Adipocyte (in vitro differentiated cells): ENCODE measurements around the gene PLPP1.

ENCODE experiments used
- DNase-seq: peaks from one replicate; pipeline ENCODE4 v3.0.0-alpha.2; 2015; ENCODE audit warnings: low read depth
- H3K27me3 ChIP-seq: replicated peaks from 2 replicates; pipeline ENCODE4 v1.7.0; 2013; ENCODE audit warnings: mild to moderate bottlenecking, low read length, moderate library complexity; ENCODE audit not compliant: control insufficient read depth, insufficient read depth
- H3K36me3 ChIP-seq: 2 replicates; pipeline ENCODE4 v1.7.0; 2013; ENCODE audit warnings: low read length, mild to moderate bottlenecking, moderate library complexity; ENCODE audit not compliant: control insufficient read depth, insufficient read depth, severe bottlenecking
- H3K4me1 ChIP-seq: 2 replicates; pipeline ENCODE4 v1.7.0; 2013; ENCODE audit warnings: mild to moderate bottlenecking, low read length, moderate library complexity; ENCODE audit not compliant: control insufficient read depth, insufficient read depth
- H3K4me3 ChIP-seq: 2 replicates; pipeline ENCODE4 v1.7.0; 2013; ENCODE audit warnings: mild to moderate bottlenecking, low read length, moderate library complexity
- H3K9ac ChIP-seq: 2 replicates; pipeline ENCODE4 v1.7.0; 2013; ENCODE audit warnings: mild to moderate bottlenecking, low read length, moderate library complexity
- H3K9me3 ChIP-seq: 2 replicates; pipeline ENCODE4 v1.7.0; 2013; ENCODE audit warnings: mild to moderate bottlenecking, low read length, moderate library complexity; ENCODE audit not compliant: control insufficient read depth

The PLPP1 gene

GRCh38 chr5:55570026-55570425, 35.3 kb upstream of the PLPP1 start:
- no peaks in the 10 kb centered on the region for H3K27me3 ChIP-seq
- peak; percentile 82 for DNase-seq
- no peaks in the 10 kb centered on the region for H3K9me3 ChIP-seq
- peak overlapping the region; percentile 77 for H3K4me3 ChIP-seq
- peak overlapping the region; percentile 91 for H3K9ac ChIP-seq
- no peaks in the 10 kb centered on the region for H3K36me3 ChIP-seq
- H3K4me1 ChIP-seq = peaks cover 26% of the 10 kb centered on the region

GRCh38 chr5:55569513-55569865, 34.7 kb upstream of the PLPP1 start:
- Histone ChIP-seq H3K9ac (peak overlapping the region; percentile 91), H3K36me3 (no peaks in the 10 kb centered on the region), H3K27me3 (no peaks in the 10 kb centered on the region), H3K4me1 (peaks cover 26% of the 10 kb centered on the region), H3K9me3 (no peaks in the 10 kb centered on the region), H3K4me3 (peak overlapping the region; percentile 77)
- DNase-seq = no peak

DNA sequence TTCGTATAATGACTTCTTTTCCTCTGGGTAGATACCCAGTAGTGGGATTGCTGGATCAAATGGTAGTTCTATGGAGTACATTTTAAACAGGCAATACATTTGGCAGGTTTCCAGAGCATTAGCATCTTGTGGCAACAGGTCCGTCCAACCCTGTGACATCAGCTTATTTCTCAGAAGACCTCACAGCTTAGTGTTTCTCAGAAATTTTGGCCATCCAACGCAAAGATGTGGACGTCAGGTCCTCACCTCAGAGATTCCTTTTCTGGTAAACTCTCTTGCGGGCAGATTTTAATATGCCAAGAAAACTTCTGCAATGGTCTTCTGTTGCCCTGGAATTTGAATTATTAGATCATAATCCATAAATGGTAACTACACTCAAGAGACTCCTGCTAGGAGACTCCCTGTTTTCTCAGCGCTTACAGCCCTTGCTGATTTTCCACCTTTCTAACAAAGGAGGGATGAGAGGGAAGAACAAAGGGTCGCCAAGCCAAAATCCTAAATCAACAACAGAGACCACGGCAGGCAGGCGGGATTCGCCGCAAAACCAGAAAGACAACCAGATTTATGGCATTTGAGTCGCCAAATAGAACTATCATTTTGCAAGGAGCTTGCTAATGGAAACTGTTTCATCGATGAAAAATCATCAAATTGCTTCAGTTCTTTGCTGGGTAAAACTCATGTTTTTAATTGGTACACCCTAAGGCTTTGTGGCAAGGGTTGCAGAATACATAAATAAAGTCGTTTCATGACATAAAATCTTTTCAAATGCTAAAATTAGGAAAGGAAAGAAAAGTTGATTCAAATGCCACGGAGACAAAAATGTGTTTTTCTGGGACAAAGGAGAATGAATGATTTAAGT, 34.1 kb upstream of the PLPP1 start:
- H3K9me3 ChIP-seq = no peaks in the 10 kb centered on the region
- no peaks in the 10 kb centered on the region for H3K27me3 ChIP-seq
- H3K36me3 ChIP-seq = no peaks in the 10 kb centered on the region
- H3K9ac ChIP-seq = peak overlapping the region; percentile 91
- no peak for DNase-seq
- peaks cover 26% of the 10 kb centered on the region for H3K4me1 ChIP-seq
- peak overlapping the region; percentile 77 for H3K4me3 ChIP-seq

- H3K4me1 ChIP-seq = peaks cover 13% of the 10 kb centered on the region
- H3K9ac ChIP-seq = no peak overlapping the region
- no peaks in the 10 kb centered on the region for H3K9me3 ChIP-seq
- no peak for DNase-seq
- H3K36me3 ChIP-seq = no peaks in the 10 kb centered on the region
- no peaks in the 10 kb centered on the region for H3K27me3 ChIP-seq
- H3K4me3 ChIP-seq = no peak overlapping the region
Observed at GRCh38 chr5:55564721-55565120, 30.0 kb upstream of the PLPP1 start.

- Histone ChIP-seq H3K9me3 (no peaks in the 10 kb centered on the region), H3K9ac (no peak overlapping the region), H3K4me1 (no peaks in the 10 kb centered on the region), H3K4me3 (no peak overlapping the region), H3K27me3 (no peaks in the 10 kb centered on the region), H3K36me3 (no peaks in the 10 kb centered on the region)
- no peak for DNase-seq
Observed at GRCh38 chr5:55558484-55558883, 23.7 kb upstream of the PLPP1 start.

GRCh38 chr5:55557123-55557522, 22.4 kb upstream of the PLPP1 start:
- Histone ChIP-seq H3K9ac (no peak overlapping the region), H3K4me1 (no peaks in the 10 kb centered on the region), H3K9me3 (no peaks in the 10 kb centered on the region), H3K4me3 (no peak overlapping the region), H3K27me3 (no peaks in the 10 kb centered on the region), H3K36me3 (no peaks in the 10 kb centered on the region)
- DNase-seq = no peak

DNA sequence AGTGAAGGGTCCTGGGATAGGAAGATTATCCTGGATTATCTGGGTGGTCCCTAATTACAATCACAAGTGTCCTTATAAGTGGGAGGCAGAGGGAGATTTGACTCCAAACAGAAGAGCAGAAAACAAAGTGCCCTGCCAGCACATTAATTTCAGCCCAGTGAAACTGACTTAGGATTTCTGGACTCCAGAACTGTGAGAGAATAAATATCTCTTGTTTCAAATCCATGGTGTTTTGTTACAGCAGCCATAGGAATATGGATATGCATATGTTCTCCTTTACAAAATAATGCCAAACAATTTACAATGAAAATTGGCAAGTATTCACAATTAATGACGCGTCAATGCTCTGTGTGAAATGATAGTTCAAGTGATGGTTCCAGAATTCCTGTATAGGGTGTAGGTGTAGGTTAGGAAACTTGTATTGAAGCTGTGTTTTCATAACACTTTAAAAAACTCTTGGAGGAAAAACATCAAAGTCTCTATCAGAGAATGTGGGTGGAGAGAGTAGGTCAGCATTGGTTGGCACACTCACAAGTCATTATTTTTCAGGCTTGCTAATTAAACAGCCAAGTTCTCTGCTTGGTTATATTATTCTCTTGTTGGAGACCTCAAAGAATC, 19.9 kb upstream of the PLPP1 start:
- DNase-seq = no peak
- Histone ChIP-seq H3K27me3 (no peaks in the 10 kb centered on the region), H3K4me3 (no peak overlapping the region), H3K36me3 (no peaks in the 10 kb centered on the region), H3K4me1 (no peaks in the 10 kb centered on the region), H3K9me3 (no peaks in the 10 kb centered on the region), H3K9ac (no peak overlapping the region)

DNA sequence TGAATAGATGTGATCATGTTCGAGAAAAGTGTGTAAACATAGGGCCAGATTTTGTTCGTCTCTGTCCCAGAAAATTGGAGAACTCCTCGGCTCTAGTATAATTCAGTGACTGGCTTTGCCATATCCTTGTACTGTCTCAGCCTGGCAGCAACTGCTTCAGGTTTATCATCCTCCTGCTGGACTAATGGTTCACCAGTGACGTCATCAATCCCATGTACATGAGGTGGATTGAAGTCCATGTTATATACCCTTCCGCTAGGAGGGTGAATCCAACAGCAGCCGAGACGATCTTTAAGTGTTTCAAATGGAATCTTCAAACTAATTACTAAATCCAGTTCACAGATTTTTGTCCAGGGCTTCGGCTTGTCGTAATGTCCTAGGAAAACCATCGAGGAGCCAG, 17.1 kb upstream of the PLPP1 start:
- Histone ChIP-seq H3K4me1 (no peaks in the 10 kb centered on the region), H3K36me3 (no peaks in the 10 kb centered on the region), H3K27me3 (no peaks in the 10 kb centered on the region), H3K9me3 (no peaks in the 10 kb centered on the region), H3K9ac (no peak overlapping the region), H3K4me3 (no peak overlapping the region)
- DNase-seq = no peak

DNA sequence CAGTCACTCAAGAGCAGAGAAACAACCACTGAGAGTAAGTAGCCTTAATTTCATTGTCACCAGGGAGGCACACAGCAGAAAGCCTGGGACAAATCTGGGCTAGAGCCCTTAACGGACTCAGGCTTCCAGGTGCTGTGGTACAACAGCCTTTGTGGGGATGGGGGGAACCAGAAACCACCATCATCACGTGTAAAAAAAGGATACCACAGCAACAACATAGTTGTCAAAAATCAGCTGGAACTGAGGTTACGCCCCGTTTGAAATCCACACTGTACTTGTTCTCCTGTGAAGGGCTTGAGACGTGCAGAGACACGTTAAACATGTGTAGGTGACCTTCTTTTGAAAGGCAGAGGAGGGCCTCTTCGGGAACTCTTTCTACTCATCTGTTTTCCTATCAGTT, 16.6 kb upstream of the PLPP1 start:
- Histone ChIP-seq H3K9me3 (no peaks in the 10 kb centered on the region), H3K9ac (no peak overlapping the region), H3K4me1 (no peaks in the 10 kb centered on the region), H3K36me3 (no peaks in the 10 kb centered on the region), H3K27me3 (no peaks in the 10 kb centered on the region), H3K4me3 (no peak overlapping the region)
- no peak for DNase-seq

GRCh38 chr5:55547781-55548180, 13.0 kb upstream of the PLPP1 start:
- no peak for DNase-seq
- no peak overlapping the region for H3K9ac ChIP-seq
- H3K4me3 ChIP-seq = no peak overlapping the region
- no peaks in the 10 kb centered on the region for H3K27me3 ChIP-seq
- no peaks in the 10 kb centered on the region for H3K9me3 ChIP-seq
- H3K36me3 ChIP-seq = no peaks in the 10 kb centered on the region
- H3K4me1 ChIP-seq = peaks cover 4% of the 10 kb centered on the region

DNA sequence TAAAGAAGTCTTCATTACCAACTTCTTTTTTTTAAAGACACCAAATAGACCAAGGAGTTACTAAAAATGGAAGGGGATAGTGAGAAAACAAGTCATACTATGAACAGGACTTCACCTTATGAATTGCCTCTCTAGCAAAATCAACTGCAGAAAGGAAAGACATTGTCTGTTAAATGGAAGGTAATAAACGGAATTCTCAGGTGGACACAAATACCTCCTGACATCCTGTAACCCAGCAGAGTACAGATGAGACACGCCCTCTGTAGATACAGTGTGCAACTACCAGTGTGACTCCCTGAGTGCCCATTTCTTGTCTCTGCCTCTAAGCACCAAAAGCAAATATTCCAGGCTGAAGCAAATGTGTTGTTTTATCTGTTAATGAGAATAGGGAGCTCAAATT, 12.2 kb upstream of the PLPP1 start:
- H3K9me3 ChIP-seq = no peaks in the 10 kb centered on the region
- H3K36me3 ChIP-seq = no peaks in the 10 kb centered on the region
- H3K4me3 ChIP-seq = no peak overlapping the region
- peaks cover 4% of the 10 kb centered on the region for H3K4me1 ChIP-seq
- no peak for DNase-seq
- H3K9ac ChIP-seq = no peak overlapping the region
- H3K27me3 ChIP-seq = no peaks in the 10 kb centered on the region
